Panc1 (cell line): ENCODE data around the gene TBPL2.

ENCODE experiments used
- CTCF ChIP-seq: fragments of 450-650 bp; IDR thresholded peaks from 2 replicates; pipeline ENCODE4 v1.5.1; 2017; ENCODE audit warnings: mild to moderate bottlenecking
- POLR2AphosphoS5 ChIP-seq: IDR thresholded peaks from 2 replicates; pipeline ENCODE4 v1.6.1; 2012; ENCODE audit warnings: mild to moderate bottlenecking, low read depth, low read length, moderate library complexity
- REST ChIP-seq, 2 experiments: IDR thresholded peaks; 2 replicates each; pipeline ENCODE4 v1.6.1; 2011 to 2012; ENCODE audit warnings: low read depth in 2 of 2, control low read depth in 1 of 2, low read length in 1 of 2, mild to moderate bottlenecking in 1 of 2, moderate library complexity in 1 of 2; ENCODE audit not compliant: insufficient read depth in 1 of 2
- SIN3A ChIP-seq: IDR thresholded peaks from 2 replicates; pipeline ENCODE4 v1.6.1; 2012; ENCODE audit warnings: low read depth, mild to moderate bottlenecking, low read length, moderate library complexity, borderline replicate concordance; ENCODE audit not compliant: insufficient read depth
- TCF7L2 ChIP-seq: IDR thresholded peaks from 2 replicates; pipeline ENCODE4 v1.6.1; 2011; ENCODE audit warnings: mild to moderate bottlenecking, low read depth, low read length, inconsistent platforms

- TF ChIP-seq CTCF: peak; percentile 75
- no peak for TF ChIP-seq POLR2AphosphoS5
- TF ChIP-seq SIN3A: no peak
- no peak for TF ChIP-seq REST (IDR thresholded peaks at IDR 0.05; ENCODE audit: insufficient read depth in 1 of 2, low read depth in 2 of 2, low read length in 1 of 2)
- TF ChIP-seq TCF7L2: no peak
Observed at GRCh38 chr14:55446127-55446736, 5.8 kb upstream of the TBPL2 start.
